IPS-20b (cell line): ENCODE data around the gene PIK3CA.

Source experiments
- H3K27ac ChIP-seq: one replicate; pipeline ENCODE4 v1.5.1; 2013; ENCODE audit warnings: low read length
- H3K27me3 ChIP-seq: 2 replicates; pipeline ENCODE4 v1.6.1; 2013; ENCODE audit warnings: mild to moderate bottlenecking, low read length, inconsistent platforms; ENCODE audit not compliant: insufficient read depth
- H3K36me3 ChIP-seq: 2 replicates; pipeline ENCODE4 v1.6.1; 2013; ENCODE audit warnings: low read depth, mild to moderate bottlenecking, inconsistent platforms, low read length, moderate library complexity; ENCODE audit not compliant: insufficient read depth
- H3K4me1 ChIP-seq: 2 replicates; pipeline ENCODE4 v1.6.1; 2013; ENCODE audit warnings: mild to moderate bottlenecking, control low read depth, inconsistent platforms, low read length, moderate library complexity; ENCODE audit not compliant: insufficient read depth
- H3K4me3 ChIP-seq: 2 replicates; pipeline ENCODE4 v1.5.1; 2013; ENCODE audit warnings: mild to moderate bottlenecking, low read length, inconsistent platforms
- H3K9ac ChIP-seq: 2 replicates; pipeline ENCODE4 v1.6.1; 2013; ENCODE audit warnings: low read depth, mild to moderate bottlenecking, inconsistent platforms, low read length, moderate library complexity
- H3K9me3 ChIP-seq: 2 replicates; pipeline ENCODE4 v1.6.1; 2013; ENCODE audit warnings: mild to moderate bottlenecking, low read depth, low read length, inconsistent platforms; ENCODE audit not compliant: insufficient read depth

The PIK3CA gene

DNA sequence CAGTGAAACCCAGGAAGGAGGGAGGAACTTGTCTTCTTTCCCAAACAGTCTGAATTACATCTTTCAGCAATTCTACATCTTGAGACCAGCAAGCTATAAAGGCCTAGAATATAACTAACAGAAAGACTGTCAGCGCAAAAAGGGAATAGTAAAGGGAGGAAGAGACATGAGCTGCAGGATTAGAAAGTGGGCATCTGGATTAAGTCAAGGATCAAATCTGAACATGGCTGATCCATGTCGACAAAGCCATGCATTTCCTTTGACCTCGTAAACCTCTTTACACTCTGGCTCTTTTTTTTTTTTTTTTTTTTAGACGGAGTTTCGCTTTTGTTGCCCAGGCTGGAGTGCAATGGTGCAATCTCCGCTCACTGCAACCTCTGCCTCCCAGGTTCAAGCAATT, 138.2 kb downstream of the PIK3CA start:
- Histone ChIP-seq H3K4me1 (no peaks in the 10 kb centered on the region), H3K27ac (no peak overlapping the region), H3K4me3 (no peak overlapping the region), H3K27me3 (no peaks in the 10 kb centered on the region), H3K36me3 (no peaks in the 10 kb centered on the region), H3K9ac (no peak overlapping the region), H3K9me3 (no peaks in the 10 kb centered on the region)

- no peaks in the 10 kb centered on the region for H3K36me3 ChIP-seq
- no peaks in the 10 kb centered on the region for H3K27me3 ChIP-seq
- H3K9ac ChIP-seq = no peak overlapping the region
- no peak overlapping the region for H3K27ac ChIP-seq
- no peaks in the 10 kb centered on the region for H3K4me1 ChIP-seq
- no peak overlapping the region for H3K4me3 ChIP-seq
- H3K9me3 ChIP-seq = no peaks in the 10 kb centered on the region
Measured at GRCh38 chr3:179288845-179289244, 140.7 kb downstream of the PIK3CA start.

DNA sequence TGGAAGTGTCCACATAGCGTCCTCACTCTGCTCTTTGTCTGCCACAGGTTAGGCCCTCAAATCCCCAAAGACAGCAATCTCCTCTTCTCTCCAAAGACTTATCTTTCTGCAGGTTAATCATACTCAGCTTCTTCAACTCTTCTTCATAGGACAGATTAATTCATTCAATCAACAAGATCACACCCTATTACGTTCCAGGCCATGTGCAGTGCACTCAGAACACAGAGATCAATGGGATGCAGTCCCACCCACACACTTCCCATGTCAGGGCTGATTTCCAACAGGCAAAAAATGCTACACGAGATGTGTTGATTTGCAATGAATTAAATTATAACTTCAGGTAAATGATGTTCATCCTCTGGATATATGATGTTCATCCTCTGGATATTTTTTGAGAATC, 141.1 kb downstream of the PIK3CA start:
- H3K9me3 ChIP-seq = no peaks in the 10 kb centered on the region
- no peaks in the 10 kb centered on the region for H3K36me3 ChIP-seq
- no peaks in the 10 kb centered on the region for H3K4me1 ChIP-seq
- no peak overlapping the region for H3K27ac ChIP-seq
- no peak overlapping the region for H3K4me3 ChIP-seq
- no peaks in the 10 kb centered on the region for H3K27me3 ChIP-seq
- no peak overlapping the region for H3K9ac ChIP-seq
